HG03571 (cell line): Measurements from ENCODE around the gene CFL2.
"Not testable (repeated sequence)": the region's sequence is repeated elsewhere in the genome, so short reads cannot be mapped to it uniquely, and the experiment has no call there.

Experiments
- ATAC-seq: cut with Tn5 transposase; IDR thresholded peaks from one replicate; pipeline ENCODE4 v1.9.1; 2021; ENCODE audit not compliant: unreplicated experiment

The CFL2 gene

DNA sequence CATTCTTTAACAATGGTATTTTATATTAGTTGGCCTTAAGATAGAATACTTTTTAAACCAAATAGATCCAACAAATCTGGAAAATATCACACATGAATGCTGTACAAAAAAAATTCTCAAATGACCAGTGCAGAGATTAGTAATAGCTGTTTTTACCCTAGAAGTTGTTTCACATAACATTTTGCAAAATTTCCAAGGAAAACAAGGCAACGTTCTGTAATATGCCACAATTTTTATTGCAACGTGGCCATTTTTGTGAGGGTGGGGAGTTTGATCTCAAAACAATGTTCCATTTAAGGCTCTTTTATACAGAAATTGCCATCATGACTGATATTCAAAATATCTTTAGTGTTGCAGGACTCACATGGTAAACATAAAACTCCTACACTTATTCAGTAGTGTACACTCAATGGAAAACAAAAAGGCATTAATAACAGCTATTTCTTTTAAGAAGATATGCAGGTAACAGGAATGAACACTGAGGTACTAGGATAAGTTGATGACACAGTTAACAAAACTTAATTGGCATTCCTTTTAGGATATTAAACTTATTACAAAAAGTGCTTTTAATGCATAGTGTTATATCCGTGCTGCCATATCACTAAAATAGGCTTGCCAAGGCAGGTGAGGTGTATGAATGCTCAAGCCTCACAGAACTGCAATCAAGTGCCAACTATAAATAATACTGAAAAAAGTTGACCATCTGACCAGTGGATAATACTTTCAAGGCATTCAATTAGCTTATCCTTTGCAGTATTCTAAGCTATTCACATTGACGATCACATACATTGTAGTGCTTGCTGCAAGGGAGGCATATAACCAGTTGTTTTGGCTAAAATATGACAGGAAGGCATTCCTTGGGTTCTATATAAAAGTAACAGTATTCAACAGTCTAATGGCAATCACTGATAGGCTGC is 2.3 kb downstream of the CFL2 start:
- no peak for ATAC-seq

DNA sequence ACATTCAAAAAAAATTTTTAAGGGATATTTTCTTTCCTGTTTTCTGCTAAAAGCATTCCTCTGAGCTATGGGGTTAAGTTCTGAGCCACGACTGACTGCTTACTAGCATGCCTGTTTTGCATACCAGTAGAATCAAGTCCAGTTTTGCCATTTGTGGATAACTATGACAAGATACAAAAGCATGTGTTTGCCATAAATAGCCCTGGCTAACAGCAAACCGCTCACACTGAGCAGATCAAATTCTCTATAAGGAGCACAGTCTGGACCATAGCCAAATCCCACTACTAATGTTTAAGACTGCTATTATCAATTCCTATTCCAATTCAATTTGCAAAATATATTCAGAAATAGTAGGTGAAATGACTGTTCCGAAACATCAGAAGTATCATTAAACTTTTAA is 3.2 kb downstream of the CFL2 start:
- ATAC-seq: no peak

GRCh38 chr14:34710744-34711143 is 3.6 kb downstream of the CFL2 start:
- ATAC-seq: no peak

GRCh38 chr14:34710006-34710405 is 4.4 kb downstream of the CFL2 start:
- no peak for ATAC-seq

- no peak for ATAC-seq
These were observed 6.7 kb downstream of the CFL2 start for GRCh38 chr14:34707722-34708121.

DNA sequence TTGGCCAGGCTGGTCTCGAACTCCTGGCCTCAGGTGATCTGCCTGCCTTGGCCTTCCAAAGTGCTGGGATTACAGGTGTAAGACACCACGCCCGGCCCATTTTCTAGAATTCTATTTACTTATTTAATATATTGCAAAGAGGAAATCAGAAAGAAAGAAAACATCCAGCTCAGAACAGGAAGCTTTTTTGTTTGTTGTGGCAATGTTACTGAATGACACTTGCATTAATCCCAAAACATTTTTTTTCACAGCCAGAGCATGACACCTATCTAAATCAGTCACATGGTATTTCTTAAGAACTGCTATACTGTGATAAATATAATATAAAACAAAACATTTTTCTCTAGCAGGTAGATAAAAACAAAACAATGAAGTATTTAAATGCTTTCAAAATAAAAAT is 12.6 kb downstream of the CFL2 start:
- no peak for ATAC-seq

- ATAC-seq: no peak
These were observed 13.7 kb downstream of the CFL2 start for GRCh38 chr14:34700622-34701130.

DNA sequence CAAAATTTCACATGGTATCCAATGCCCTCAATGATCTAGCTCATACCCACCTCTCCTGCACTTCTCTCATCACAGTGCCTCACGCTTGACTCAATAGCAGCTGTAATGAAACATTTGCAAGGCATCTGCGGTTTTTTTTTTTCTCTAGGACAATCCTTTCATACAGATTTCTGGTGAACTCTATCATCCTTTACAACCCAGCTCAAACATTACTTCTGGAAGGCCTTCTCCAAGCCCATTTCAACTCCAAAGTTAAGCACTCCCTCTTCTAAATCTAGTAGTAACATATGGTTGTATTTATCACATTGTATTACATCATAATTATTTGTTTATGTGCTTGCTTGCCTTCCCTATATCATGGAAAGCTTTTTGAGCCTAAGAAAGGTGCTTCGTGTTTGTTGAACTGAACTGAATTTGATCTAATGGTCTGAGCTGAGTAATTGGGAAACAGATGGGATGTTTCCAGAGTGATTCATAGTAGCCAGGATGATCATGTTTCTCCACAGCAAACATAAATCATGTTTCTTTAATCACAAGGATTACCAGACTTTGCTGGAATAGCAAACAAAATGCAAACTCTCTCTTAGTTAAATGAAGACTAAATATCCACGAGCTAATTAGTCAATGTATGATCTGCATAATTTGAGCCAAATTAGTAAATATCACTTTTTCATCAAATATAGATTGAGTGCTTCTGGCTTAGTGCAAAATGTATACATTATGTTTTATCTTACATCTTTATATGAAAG is 14.3 kb downstream of the CFL2 start:
- ATAC-seq: no peak

DNA sequence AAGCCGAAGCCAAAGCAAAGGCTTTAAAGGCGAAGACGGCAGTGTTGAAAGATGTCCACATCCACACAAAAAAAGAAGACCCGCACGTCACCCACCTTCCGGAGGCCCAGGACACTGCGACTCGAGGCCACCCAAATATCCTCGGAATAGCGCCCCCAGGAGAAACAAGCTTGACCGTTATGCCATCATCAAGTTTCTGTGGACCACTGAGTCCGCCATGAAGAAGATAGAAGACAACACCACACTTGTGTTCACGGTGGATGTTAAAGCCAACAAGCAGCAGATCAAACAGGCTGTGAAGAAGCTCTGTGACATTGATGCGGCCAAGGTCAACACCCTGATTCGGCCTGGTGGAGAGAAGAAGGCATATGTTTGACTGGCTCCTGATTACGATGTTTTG is 20.2 kb downstream of the CFL2 start:
- ATAC-seq: not testable (repeated sequence)

DNA sequence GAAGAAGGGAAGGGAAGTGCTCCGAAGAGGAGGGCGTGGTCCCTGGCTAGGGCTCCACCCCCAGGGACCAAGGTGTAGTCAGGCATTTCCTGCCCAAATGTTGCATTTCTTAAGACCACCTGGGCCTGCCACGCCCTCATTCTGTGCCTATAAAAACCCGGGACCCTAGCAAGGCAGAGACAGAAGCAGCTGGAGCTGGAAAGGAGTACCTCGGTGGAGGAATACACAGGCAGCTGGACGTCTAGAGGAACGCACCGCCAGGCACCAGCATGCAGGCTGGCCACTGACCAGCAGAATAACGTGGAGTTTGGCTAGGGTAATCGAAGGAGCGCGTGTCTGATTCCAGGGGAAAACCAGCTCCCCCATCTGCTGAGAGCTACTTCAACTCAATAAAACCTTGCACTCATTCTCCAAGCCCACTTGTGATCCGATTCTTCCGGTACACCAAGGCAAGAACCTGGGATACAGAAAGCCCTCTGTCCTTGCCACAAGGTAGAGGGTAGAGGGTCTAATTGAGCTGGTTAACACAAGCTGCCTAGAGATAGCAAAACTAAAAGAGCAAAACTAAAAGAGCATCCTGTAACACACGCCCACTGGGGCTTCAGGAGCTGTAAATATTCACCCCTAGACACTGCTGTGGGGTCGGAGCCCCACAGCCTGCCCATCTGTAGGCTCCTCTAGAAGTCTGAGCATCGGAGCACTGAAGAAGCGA is 21.0 kb downstream of the CFL2 start:
- no peak for ATAC-seq

GRCh38 chr14:34692898-34693227 is 21.5 kb downstream of the CFL2 start:
- ATAC-seq: no peak

DNA sequence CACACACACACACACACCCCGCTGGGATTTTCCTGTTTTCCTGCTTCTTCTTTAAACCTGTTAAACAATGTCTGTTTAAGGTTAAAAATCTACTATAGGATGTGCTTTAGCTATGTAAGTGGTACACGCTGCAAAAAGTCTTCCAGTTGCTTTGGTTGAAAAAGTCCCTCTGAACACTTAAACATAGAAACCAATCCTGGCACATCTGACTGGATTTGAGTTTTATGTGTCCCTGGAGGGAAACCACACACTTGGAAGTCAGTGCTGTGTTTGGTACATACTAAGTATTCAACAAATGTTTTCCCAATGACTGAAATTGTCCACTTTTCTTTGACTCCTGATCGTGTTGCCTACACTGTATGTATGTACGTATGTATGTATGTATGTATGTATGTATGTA is 22.0 kb downstream of the CFL2 start:
- no peak for ATAC-seq

DNA sequence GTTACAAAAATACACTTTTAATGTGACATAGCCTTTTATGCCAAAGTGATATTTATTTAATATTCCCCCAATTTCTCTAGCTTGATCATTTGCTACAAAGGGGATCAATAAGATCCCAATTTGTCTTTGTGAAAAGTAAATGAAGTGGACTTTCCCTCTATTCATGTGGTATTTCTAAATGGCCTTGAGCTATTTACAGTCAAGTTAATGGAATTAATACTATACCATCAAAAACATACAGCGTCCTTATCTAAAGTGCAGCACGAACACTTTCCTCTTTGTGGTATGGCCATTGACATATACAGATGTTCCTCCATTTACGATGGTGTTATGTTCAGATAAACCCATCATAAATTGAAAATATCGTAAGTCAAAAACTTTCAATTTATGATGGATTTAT is 23.2 kb downstream of the CFL2 start:
- no peak for ATAC-seq

DNA sequence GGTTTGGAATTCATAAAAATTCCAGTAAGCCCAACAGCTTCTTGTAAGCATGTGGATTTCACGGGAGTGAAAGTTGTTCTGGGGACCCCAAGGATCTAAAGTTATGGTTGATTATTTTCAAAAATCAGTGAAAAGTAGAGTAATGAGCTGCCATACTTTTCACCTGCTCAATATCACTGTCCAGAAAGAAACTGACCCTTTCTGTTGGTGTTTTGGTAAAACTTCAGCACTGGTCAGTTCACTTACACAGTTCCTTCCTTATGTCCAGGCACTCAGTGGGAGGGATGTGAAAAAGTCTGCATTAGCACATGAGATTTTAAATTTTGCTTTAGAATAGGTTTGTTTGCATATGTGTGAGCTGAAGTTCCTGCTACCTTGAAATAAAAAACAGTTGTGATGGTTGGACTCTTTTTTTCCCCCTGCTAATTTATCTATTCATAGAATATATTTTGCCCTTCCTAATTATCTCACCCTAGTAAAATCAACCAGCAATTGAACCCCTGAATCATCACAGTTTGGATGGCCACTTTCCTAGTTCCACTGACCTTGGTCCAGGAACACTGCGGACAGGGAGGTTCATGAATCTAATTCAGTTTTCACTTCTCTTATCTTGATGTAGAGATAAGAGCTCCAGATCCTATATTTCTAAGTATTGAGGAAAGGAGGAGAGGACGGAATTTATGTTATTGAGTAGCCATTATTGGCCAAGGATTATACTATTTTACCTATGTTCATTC is 25.8 kb downstream of the CFL2 start:
- ATAC-seq: no peak

DNA sequence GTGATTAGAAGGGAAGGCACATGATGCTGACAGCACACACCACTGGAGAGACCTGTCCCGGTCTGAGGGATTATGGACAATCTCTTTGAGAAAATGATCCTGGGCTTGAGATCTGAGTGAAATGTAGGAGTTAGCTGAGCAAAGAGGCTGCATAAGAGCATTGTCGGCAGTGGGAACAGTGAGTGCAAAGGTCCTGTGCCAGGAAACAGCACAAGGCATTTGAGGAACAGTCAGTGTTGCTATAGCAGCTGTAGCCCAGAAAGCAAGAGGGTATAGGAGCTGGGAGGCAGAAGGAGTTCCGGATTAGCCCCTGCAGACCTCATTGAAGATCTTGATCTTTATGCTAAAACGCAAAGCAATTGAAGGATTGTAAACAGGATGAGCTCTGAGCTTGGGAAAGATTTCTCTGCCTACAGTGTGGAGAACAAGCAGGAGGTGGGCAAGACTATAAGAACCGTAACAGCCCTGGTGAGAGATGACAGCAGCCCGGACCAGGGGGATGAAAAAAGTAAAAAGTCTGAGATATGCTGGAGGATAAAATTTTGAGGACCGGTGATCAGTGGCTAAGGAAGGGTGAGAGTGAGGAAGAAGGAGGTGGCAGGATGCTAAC is 28.5 kb downstream of the CFL2 start:
- no peak for ATAC-seq

DNA sequence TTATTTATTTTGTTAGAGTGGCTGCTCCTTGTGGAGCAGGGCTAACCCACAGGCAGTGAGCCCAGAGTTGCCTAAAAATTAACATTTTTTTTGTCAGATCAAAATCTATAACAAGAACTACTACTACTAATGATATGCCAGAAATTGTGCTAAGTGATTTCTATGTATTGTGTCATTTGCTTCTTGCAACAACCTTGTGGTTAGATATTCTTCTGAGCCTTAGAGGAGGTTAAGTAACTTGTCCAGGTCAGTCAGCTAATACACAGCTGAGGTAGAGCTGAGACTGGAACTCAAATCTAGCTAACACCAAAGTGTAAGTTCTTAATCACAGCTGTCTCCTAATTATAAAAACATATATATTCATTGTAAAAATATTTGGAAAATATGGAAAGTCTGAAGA is 29.8 kb downstream of the CFL2 start:
- no peak for ATAC-seq

DNA sequence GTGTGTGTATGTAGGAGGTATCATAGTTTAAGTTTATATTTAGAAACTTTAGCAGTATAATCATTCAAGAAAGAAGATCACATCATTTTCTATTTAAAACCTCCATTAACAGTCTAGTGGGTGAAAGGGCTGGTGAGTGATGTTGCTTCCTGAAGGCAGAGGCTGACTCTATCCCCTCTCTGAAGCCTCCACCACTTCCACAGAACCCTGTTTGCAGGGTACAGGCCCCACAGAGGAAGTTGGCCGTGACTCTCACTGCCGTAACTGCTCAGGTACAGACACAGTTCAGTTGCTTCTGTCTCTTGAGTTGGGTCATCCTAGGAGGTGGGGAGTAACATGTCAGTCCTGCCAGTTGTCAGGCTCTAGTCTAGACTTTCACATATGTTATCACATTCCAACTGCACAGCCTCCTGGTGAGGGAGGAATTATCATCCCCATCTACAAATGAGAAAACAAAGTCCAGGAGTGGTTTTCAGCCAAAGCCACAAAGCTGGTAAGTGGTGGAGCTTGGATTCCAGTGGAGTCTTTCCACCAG is 31.5 kb downstream of the CFL2 start:
- ATAC-seq: no peak

DNA sequence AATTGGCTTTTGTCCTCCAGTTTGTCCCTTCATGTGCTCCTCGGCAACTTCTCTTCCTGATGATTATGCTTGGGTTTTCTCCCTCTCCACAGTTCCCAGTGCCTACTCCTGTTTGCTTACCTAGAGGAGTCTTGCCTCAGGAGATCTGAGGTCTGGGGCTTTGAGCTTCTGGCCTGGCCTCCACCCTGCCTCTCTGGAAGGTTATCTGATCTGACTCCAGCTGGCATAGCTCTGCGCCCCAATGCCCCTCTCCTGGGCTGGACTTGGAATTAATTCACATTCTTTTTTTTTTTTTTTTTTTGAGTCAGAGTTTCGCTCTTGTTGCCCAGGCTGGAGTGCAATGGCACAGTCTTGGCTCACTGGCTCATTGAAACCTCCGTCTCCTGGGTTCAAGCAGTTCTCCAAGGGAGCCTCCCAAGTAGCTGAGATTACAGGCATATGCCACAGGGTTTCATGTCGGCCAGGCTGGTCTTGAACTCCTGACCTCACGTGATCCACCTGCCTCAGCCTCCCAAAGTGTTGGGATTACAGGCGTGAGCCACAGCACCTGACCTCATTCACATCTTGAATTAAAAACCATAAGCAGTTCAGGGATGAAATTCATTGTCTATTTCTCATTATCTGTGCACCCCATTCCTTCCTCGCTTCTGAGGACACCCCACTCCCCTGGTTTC is 33.5 kb downstream of the CFL2 start:
- ATAC-seq: no peak

- ATAC-seq: no peak
These were observed 35.7 kb downstream of the CFL2 start for GRCh38 chr14:34678735-34679134.

- ATAC-seq: no peak
These were observed 36.1 kb downstream of the CFL2 start for GRCh38 chr14:34678306-34678705.
